SU-DHL-6 (cell line): ENCODE measurements around the gene CYP4F12.

ENCODE experiments used
- EZH2phosphoT487 ChIP-seq: fragments of 200-600 bp; sonication (generic), shearing (Covaris generic); conservative IDR thresholded peaks from 2 replicates; pipeline ENCODE4 v1.6.1; 2018; ENCODE audit warnings: mild to moderate bottlenecking, antibody characterized with exemption, low read length, moderate library complexity, mixed read lengths
- TF ChIP-seq, protein P1 (sequence below): fragments of 200-600 bp; sonication (generic); IDR thresholded peaks from one replicate; pipeline ENCODE4 v1.5.1; 2017; ENCODE audit warnings: antibody characterized with exemption, mild to moderate bottlenecking, low read length, moderate library complexity; ENCODE audit not compliant: insufficient read depth, poor library complexity, severe bottlenecking

- TF ChIP-seq, protein P1, sequence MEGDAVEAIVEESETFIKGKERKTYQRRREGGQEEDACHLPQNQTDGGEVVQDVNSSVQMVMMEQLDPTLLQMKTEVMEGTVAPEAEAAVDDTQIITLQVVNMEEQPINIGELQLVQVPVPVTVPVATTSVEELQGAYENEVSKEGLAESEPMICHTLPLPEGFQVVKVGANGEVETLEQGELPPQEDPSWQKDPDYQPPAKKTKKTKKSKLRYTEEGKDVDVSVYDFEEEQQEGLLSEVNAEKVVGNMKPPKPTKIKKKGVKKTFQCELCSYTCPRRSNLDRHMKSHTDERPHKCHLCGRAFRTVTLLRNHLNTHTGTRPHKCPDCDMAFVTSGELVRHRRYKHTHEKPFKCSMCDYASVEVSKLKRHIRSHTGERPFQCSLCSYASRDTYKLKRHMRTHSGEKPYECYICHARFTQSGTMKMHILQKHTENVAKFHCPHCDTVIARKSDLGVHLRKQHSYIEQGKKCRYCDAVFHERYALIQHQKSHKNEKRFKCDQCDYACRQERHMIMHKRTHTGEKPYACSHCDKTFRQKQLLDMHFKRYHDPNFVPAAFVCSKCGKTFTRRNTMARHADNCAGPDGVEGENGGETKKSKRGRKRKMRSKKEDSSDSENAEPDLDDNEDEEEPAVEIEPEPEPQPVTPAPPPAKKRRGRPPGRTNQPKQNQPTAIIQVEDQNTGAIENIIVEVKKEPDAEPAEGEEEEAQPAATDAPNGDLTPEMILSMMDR = no peak
- no peak for TF ChIP-seq EZH2phosphoT487
Measured at GRCh38 chr19:15733895-15734294, 61.0 kb downstream of the CYP4F12 start.
